ENCODE data around the gene CALB2. TPM values are rescaled to one million over a fixed set of nuclear protein-coding genes. Genes with fewer than 3 reads are reported as not detected.

CALB2 gene
- total and polyA plus RNA-seq, 2 of the 4 experiments (the other 2 are of a cell fraction), result 0.18 to 0.32 TPM

DNA sequence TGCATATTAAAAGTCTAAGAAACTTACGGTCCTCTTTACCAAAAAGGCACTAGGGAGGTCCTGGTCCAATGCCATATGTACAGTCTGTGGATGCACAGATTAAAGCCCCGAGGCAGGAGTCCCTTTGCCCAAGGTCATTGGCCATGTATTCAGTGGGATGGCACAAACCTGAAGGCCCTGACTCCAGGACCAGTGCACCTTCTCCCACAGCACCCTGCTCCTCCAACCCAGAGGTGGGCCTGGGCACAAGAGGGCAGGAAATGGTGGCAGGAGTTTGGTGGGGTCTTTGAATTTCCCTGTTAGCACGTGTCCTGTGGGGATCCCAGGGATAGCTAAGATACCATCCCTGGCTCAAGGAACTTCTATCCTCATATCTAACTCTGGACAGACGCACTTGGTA, 54.8 kb downstream of the CALB2 start:
- Histone ChIP-seq H3K27me3 (ENCODE audit: control insufficient read depth, insufficient read depth, low read length) (peaks cover 9% of the 10 kb centered on the region), H4K8ac (ENCODE audit: low read depth in 2 of 2, low read length in 2 of 2) (no peak overlapping the region), H3K9me3 (ENCODE audit: control insufficient read depth, insufficient read depth, low read length) (no peaks in the 10 kb centered on the region), H2AFZ (replicated peaks; ENCODE audit: low read length, poor library complexity) (no peak overlapping the region), H3K4me2 (ENCODE audit: low read depth, low read length) (no peak overlapping the region), H4K20me1 (ENCODE audit: insufficient read depth, low read length) (no peaks in the 10 kb centered on the region), H3K36me3 (ENCODE audit: control insufficient read depth, insufficient read depth, low read length) (no peaks in the 10 kb centered on the region), H3K9ac (ENCODE audit: low read depth, low read length) (no peak overlapping the region), H3K56ac (ENCODE audit: extremely low read depth, insufficient read depth, low read length) (no peak overlapping the region), H3K4ac (ENCODE audit: low read depth, low read length) (no peak overlapping the region), H4K91ac (ENCODE audit: insufficient read depth, low read depth, low read length) (no peak overlapping the region), H2AK9ac (replicated peaks; ENCODE audit: low read depth, low read length, poor library complexity) (no peak overlapping the region), H2AK5ac (ENCODE audit: low read depth, low read length) (no peak overlapping the region), H3K14ac (replicated peaks; ENCODE audit: low read depth, low read length) (no peak overlapping the region), H2BK15ac (ENCODE audit: low read depth, low read length) (no peak overlapping the region), H2BK5ac (ENCODE audit: low read depth, low read length, poor library complexity, severe bottlenecking) (no peak overlapping the region), H3K9me1 (ENCODE audit: insufficient read depth, low read length) (no peaks in the 10 kb centered on the region), H2BK20ac (ENCODE audit: low read depth, low read length) (no peak overlapping the region), H2BK120ac (ENCODE audit: low read depth, low read length) (no peak overlapping the region), H3K27ac (ENCODE audit: insufficient read depth, low read length) (no peak overlapping the region), H3K4me1 (ENCODE audit: control insufficient read depth, insufficient read depth, low read length) (no peaks in the 10 kb centered on the region), H3K4me3 (ENCODE audit: insufficient read depth, low read depth, low read length) (no peak overlapping the region), H3K23ac (ENCODE audit: low read depth, low read length) (no peak overlapping the region), H3K79me1 (ENCODE audit: low read depth in 1 of 2, low read length in 2 of 2) (no peaks in the 10 kb centered on the region), H4K5ac (ENCODE audit: low read depth, low read length) (no peak overlapping the region), H3K18ac (ENCODE audit: low read depth, low read length) (no peak overlapping the region)
- in situ Hi-C loops (cut with MboI; ENCODE audit: low sequenced_read_pairs), result loop anchor here (5.0 kb wide), 1 partner anchor 89 kb away; no protein-coding TSS in a partner anchor
- dilution Hi-C loops (cut with HindIII; ENCODE audit: low sequenced_read_pairs, unreplicated experiment), result no loop called here
- CTCF ChIA-PET, result interaction anchor here (0.6 to 4.2 kb wide), 10 partner anchors 16 to 198 kb away, joined by 3 to 40 read pairs (median 3); partner anchors contain the start of gene CHST4
- POLR2A ChIA-PET (ENCODE audit: unreplicated experiment), result interaction anchor here (0.6 kb wide), 1 partner anchor 89 kb away, joined by 3 read pairs; no protein-coding TSS in a partner anchor
- ATAC-seq (ENCODE audit: low read depth), result no peak
- BruUV-seq (replicated peaks), result no TSS peak
- intact Hi-C loops (cut with micrococcal nuclease), result no loop called here
- WGBS, 2 experiments (ENCODE audit: extremely low coverage in 2 of 2, insufficient read length in 1 of 2), result 14% methylated on average over 1 of the region's 4 CpGs; no CpG with 5 or more reads in 1 of the 2 experiments
- no peak for DNase-seq
- TF ChIP-seq MXI1 (IDR thresholded peaks at IDR 0.05; ENCODE audit: borderline replicate concordance, low read depth, low read length) (no peak), BHLHE40 (IDR thresholded peaks at IDR 0.05; ENCODE audit: low read depth, low read length) (no peak), SMC3 (IDR thresholded peaks at IDR 0.05; ENCODE audit: low read depth, low read length) (no peak), CEBPB (IDR thresholded peaks at IDR 0.05; ENCODE audit: low read depth, low read length) (no peak), CHD1 (IDR thresholded peaks at IDR 0.05; ENCODE audit: low read depth, low read length) (no peak), RAD21 (IDR thresholded peaks at IDR 0.05; ENCODE audit: low read length) (no peak), MAZ (IDR thresholded peaks at IDR 0.05; ENCODE audit: borderline replicate concordance, low read depth, low read length) (no peak), RFX5 (IDR thresholded peaks at IDR 0.05; ENCODE audit: low read depth, low read length) (no peak), NFE2L2 (IDR thresholded peaks at IDR 0.05; ENCODE audit: low read depth, low read length) (no peak), RCOR1 (IDR thresholded peaks at IDR 0.05; ENCODE audit: insufficient replicate concordance, low read length) (no peak), POLR2A (IDR thresholded peaks at IDR 0.05; ENCODE audit: low read depth, low read length) (no peak)
- TF ChIP-seq, protein P1, sequence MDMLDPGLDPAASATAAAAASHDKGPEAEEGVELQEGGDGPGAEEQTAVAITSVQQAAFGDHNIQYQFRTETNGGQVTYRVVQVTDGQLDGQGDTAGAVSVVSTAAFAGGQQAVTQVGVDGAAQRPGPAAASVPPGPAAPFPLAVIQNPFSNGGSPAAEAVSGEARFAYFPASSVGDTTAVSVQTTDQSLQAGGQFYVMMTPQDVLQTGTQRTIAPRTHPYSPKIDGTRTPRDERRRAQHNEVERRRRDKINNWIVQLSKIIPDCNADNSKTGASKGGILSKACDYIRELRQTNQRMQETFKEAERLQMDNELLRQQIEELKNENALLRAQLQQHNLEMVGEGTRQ (IDR thresholded peaks at IDR 0.05; ENCODE audit: low read depth, low read length), result no peak
